Fibroblast of pulmonary artery (primary cell): ENCODE measurements around the gene FBLIM1.

ENCODE experiments used
- DNase-seq: peaks from one replicate; pipeline ENCODE4 v3.0.0-alpha.2; 2010; ENCODE audit warnings: low read depth
- H3K4me3 ChIP-seq: replicated peaks from 2 replicates; pipeline ENCODE4 v1.5.1; 2011; ENCODE audit warnings: low read depth, mild to moderate bottlenecking, control low read depth, low read length, moderate library complexity
- CTCF ChIP-seq: IDR thresholded peaks from 2 replicates; pipeline ENCODE4 v1.5.1; 2011; ENCODE audit warnings: mild to moderate bottlenecking, control low read depth, low read length, inconsistent platforms; ENCODE audit errors: missing control alignments

The FBLIM1 gene

GRCh38 chr1:15748690-15749398, 9.8 kb upstream of the FBLIM1 start:
- no peak overlapping the region for H3K4me3 ChIP-seq
- no peak for TF ChIP-seq CTCF
- no peak for DNase-seq

GRCh38 chr1:15749399-15750291, 8.9 kb upstream of the FBLIM1 start:
- peak; percentile 75 for DNase-seq
- no peak for TF ChIP-seq CTCF
- peak overlapping the region; percentile 3 for H3K4me3 ChIP-seq

GRCh38 chr1:15750924-15751323, 7.7 kb upstream of the FBLIM1 start:
- TF ChIP-seq CTCF, result no peak
- no peak for DNase-seq

GRCh38 chr1:15751717-15752116, 6.9 kb upstream of the FBLIM1 start:
- DNase-seq, result no peak
- no peak for TF ChIP-seq CTCF
- no peak overlapping the region for H3K4me3 ChIP-seq

More at GRCh38 chr1:15750924-15751323, 7.7 kb upstream of the FBLIM1 start:
- H3K4me3 ChIP-seq, result no peak overlapping the region

- no peak for TF ChIP-seq CTCF
- H3K4me3 ChIP-seq, result no peak overlapping the region
- DNase-seq, result no peak
Observed at GRCh38 chr1:15753776-15754175, 4.8 kb upstream of the FBLIM1 start.

- no peak for DNase-seq
- no peak overlapping the region for H3K4me3 ChIP-seq
- TF ChIP-seq CTCF, result no peak
Observed at GRCh38 chr1:15755021-15755645, 3.5 kb upstream of the FBLIM1 start.
